ENCODE results near the gene SPATA24. TPM values are rescaled to one million over a fixed set of nuclear protein-coding genes. Genes with fewer than 3 reads are reported as not detected.

Gene SPATA24
- total and polyA plus RNA-seq, 2 experiments from 2014 or later: 16.0 to 20.6 TPM

DNA sequence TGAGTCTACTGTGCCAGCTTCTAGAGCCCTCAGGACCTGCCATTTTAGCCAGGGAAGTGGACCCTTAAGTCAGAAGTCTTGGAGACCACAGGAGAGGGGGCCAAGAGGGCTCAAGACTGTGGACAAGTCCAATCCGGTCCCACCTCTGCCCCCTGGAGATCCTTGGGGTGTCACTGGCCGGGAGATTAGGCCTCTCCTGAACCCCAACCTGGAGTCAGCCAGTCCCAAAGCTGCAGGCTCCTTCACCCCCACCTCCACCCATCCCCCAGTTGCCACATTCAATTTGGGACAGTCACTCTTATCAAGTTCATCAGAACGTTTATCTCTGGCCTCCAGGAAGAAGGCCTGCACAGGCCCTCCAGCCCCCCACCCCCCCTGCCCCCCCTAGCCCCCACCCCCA, 21.1 kb downstream of the SPATA24 start:
- H3K4me2 ChIP-seq: no peak overlapping the region
- H3K4me1 ChIP-seq (ENCODE audit: insufficient read depth): peaks cover under 1% of the 10 kb centered on the region; the same call in 1 of the 2 replicates
- Mint-ChIP-seq H3K36me3 (ENCODE audit: low read depth) (no peaks in the 10 kb centered on the region; the same call in 2 of the 3 replicates), H3K9me3 (no peaks in the 10 kb centered on the region), H3K4me3 (no peak overlapping the region), H3K27me3 (ENCODE audit: insufficient read depth, low read depth, poor library complexity) (peaks cover 8% of the 10 kb centered on the region), H3K27ac (no peak overlapping the region), H3K4me1 (peaks cover 14% of the 10 kb centered on the region)
- no peak overlapping the region for H3K4me3 ChIP-seq
- H3F3A ChIP-seq (replicated peaks; ENCODE audit: low read depth): no peaks in the 10 kb centered on the region; the same call in 1 of the 2 replicates
- H3K9me2 ChIP-seq (ENCODE audit: insufficient read depth): no peaks in the 10 kb centered on the region
- H4K20me1 ChIP-seq (replicated peaks; ENCODE audit: insufficient read depth): no peaks in the 10 kb centered on the region; the same call in 1 of the 2 replicates
- H2AFZ ChIP-seq: no peak overlapping the region
- ATAC-seq (no peak), DNase-seq (ENCODE audit: low spot score) (no peak)
- no peaks in the 10 kb centered on the region for H3K79me2 ChIP-seq (replicated peaks; ENCODE audit: insufficient read depth)
- TF ChIP-seq NANOG (IDR thresholded peaks at IDR 0.05; ENCODE audit: borderline replicate concordance): no peak
- TF ChIP-seq JUNB (IDR thresholded peaks at IDR 0.05; ENCODE audit: unreplicated experiment): no peak
- TF ChIP-seq ZNF331 (CRISPR knock-in tag; IDR thresholded peaks at IDR 0.05; ENCODE audit: low read depth): no peak
- no peaks in the 10 kb centered on the region for H3K27me3 ChIP-seq (ENCODE audit: insufficient read depth)
- H3K27ac ChIP-seq (ENCODE audit: low read depth): no peak overlapping the region
- no peaks in the 10 kb centered on the region for H3K36me3 ChIP-seq (ENCODE audit: insufficient read depth)

GRCh38 chr5:139381837-139382761, 21.8 kb downstream of the SPATA24 start:
- Histone ChIP-seq H3F3A (replicated peaks; ENCODE audit: low read depth) (no peaks in the 10 kb centered on the region; the same call in 1 of the 2 replicates), H3K27ac (ENCODE audit: low read depth) (no peak overlapping the region), H3K9me2 (ENCODE audit: insufficient read depth) (no peaks in the 10 kb centered on the region), H3K4me2 (no peak overlapping the region), H3K4me1 (ENCODE audit: insufficient read depth) (peaks cover 4% of the 10 kb centered on the region; the same call in 1 of the 2 replicates), H3K36me3 (ENCODE audit: insufficient read depth) (no peaks in the 10 kb centered on the region), H3K27me3 (ENCODE audit: insufficient read depth) (no peaks in the 10 kb centered on the region), H4K20me1 (replicated peaks; ENCODE audit: insufficient read depth) (no peaks in the 10 kb centered on the region; the same call in 1 of the 2 replicates), H2AFZ (no peak overlapping the region), H3K79me2 (replicated peaks; ENCODE audit: insufficient read depth) (no peaks in the 10 kb centered on the region), H3K4me3 (no peak overlapping the region)
- Mint-ChIP-seq H3K27ac (no peak overlapping the region), H3K9me3 (no peaks in the 10 kb centered on the region), H3K36me3 (ENCODE audit: low read depth) (no peaks in the 10 kb centered on the region; the same call in 2 of the 3 replicates), H3K4me1 (peaks cover 10% of the 10 kb centered on the region; the same call in 2 of the 3 replicates), H3K27me3 (ENCODE audit: insufficient read depth, low read depth, poor library complexity) (peaks cover 8% of the 10 kb centered on the region), H3K4me3 (no peak overlapping the region)
- no peak for DNase-seq (ENCODE audit: low spot score)
- ATAC-seq: no peak
- TF ChIP-seq STAT1 (IDR thresholded peaks at IDR 0.05; ENCODE audit: unreplicated experiment): no peak
- TF ChIP-seq, protein P1, sequence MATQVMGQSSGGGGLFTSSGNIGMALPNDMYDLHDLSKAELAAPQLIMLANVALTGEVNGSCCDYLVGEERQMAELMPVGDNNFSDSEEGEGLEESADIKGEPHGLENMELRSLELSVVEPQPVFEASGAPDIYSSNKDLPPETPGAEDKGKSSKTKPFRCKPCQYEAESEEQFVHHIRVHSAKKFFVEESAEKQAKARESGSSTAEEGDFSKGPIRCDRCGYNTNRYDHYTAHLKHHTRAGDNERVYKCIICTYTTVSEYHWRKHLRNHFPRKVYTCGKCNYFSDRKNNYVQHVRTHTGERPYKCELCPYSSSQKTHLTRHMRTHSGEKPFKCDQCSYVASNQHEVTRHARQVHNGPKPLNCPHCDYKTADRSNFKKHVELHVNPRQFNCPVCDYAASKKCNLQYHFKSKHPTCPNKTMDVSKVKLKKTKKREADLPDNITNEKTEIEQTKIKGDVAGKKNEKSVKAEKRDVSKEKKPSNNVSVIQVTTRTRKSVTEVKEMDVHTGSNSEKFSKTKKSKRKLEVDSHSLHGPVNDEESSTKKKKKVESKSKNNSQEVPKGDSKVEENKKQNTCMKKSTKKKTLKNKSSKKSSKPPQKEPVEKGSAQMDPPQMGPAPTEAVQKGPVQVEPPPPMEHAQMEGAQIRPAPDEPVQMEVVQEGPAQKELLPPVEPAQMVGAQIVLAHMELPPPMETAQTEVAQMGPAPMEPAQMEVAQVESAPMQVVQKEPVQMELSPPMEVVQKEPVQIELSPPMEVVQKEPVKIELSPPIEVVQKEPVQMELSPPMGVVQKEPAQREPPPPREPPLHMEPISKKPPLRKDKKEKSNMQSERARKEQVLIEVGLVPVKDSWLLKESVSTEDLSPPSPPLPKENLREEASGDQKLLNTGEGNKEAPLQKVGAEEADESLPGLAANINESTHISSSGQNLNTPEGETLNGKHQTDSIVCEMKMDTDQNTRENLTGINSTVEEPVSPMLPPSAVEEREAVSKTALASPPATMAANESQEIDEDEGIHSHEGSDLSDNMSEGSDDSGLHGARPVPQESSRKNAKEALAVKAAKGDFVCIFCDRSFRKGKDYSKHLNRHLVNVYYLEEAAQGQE (IDR thresholded peaks at IDR 0.05; ENCODE audit: unreplicated experiment): no peak
- TF ChIP-seq CTCF (conservative IDR thresholded peaks at IDR 0.05; ENCODE audit: low read depth in 2 of 2): no peak
- no peak for TF ChIP-seq ZNF114 (CRISPR knock-in tag; IDR thresholded peaks at IDR 0.05)
- no peak for TF ChIP-seq NANOG (IDR thresholded peaks at IDR 0.05; ENCODE audit: borderline replicate concordance)
- no peak for TF ChIP-seq JUNB (IDR thresholded peaks at IDR 0.05; ENCODE audit: unreplicated experiment)
- no peak for TF ChIP-seq ZNF462 (CRISPR knock-in tag; IDR thresholded peaks at IDR 0.05)

All from GM23338 (cell line).